ENCODE measurements around the gene WNT8B. TPM values are rescaled to one million over a fixed set of nuclear protein-coding genes. Genes with fewer than 3 reads are reported as not detected.

Gene WNT8B
- total RNA-seq, 1 experiment from 2014 or later: not detected

- no peak for TF ChIP-seq CTCF (IDR thresholded peaks at IDR 0.05; ENCODE audit: unreplicated experiment)
- H3K4me1 Mint-ChIP-seq (ENCODE audit: low read depth, unreplicated experiment): no peaks in the 10 kb centered on the region
- no peak overlapping the region for H3K4me3 Mint-ChIP-seq (ENCODE audit: low read depth, unreplicated experiment)
- H3K27ac Mint-ChIP-seq (ENCODE audit: unreplicated experiment): no peak overlapping the region
- intact Hi-C loops (cut with micrococcal nuclease; ENCODE audit: unreplicated experiment): no loop called here
- no peak for DNase-seq
- no peaks in the 10 kb centered on the region for H3K27me3 Mint-ChIP-seq (ENCODE audit: unreplicated experiment)
- no peaks in the 10 kb centered on the region for H3K36me3 Mint-ChIP-seq (ENCODE audit: insufficient read depth, unreplicated experiment)
- BruUV-seq (replicated peaks): no TSS peak
- CTCF ChIA-PET: no interaction called here
- H3K9me3 Mint-ChIP-seq (ENCODE audit: low read depth, unreplicated experiment): no peaks in the 10 kb centered on the region
Measured at GRCh38 chr10:100504096-100504495, 41.3 kb downstream of the WNT8B start.

- CTCF ChIA-PET: no interaction called here
- H3K4me3 Mint-ChIP-seq (ENCODE audit: low read depth, unreplicated experiment): no peak overlapping the region
- no peaks in the 10 kb centered on the region for H3K9me3 Mint-ChIP-seq (ENCODE audit: low read depth, unreplicated experiment)
- H3K27ac Mint-ChIP-seq (ENCODE audit: unreplicated experiment): no peak overlapping the region
- no peaks in the 10 kb centered on the region for H3K27me3 Mint-ChIP-seq (ENCODE audit: unreplicated experiment)
- intact Hi-C loops (cut with micrococcal nuclease; ENCODE audit: unreplicated experiment): no loop called here
- no peak for DNase-seq
- H3K4me1 Mint-ChIP-seq (ENCODE audit: low read depth, unreplicated experiment): no peaks in the 10 kb centered on the region
- no peaks in the 10 kb centered on the region for H3K36me3 Mint-ChIP-seq (ENCODE audit: insufficient read depth, unreplicated experiment)
- no TSS peak for BruUV-seq (replicated peaks)
- no peak for TF ChIP-seq CTCF (IDR thresholded peaks at IDR 0.05; ENCODE audit: unreplicated experiment)
Measured at GRCh38 chr10:100505164-100505563, 42.4 kb downstream of the WNT8B start.

- DNase-seq: no peak
- intact Hi-C loops (cut with micrococcal nuclease; ENCODE audit: unreplicated experiment): no loop called here
- TF ChIP-seq CTCF (IDR thresholded peaks at IDR 0.05; ENCODE audit: unreplicated experiment): no peak
- no TSS peak for BruUV-seq (replicated peaks)
- H3K36me3 Mint-ChIP-seq (ENCODE audit: insufficient read depth, unreplicated experiment): no peaks in the 10 kb centered on the region
- no peak overlapping the region for H3K4me3 Mint-ChIP-seq (ENCODE audit: low read depth, unreplicated experiment)
- H3K4me1 Mint-ChIP-seq (ENCODE audit: low read depth, unreplicated experiment): peaks cover 8% of the 10 kb centered on the region
- CTCF ChIA-PET: interaction anchor here (0.5 kb wide), 1 partner anchor 646 kb away, joined by 4 read pairs; no protein-coding TSS in a partner anchor
- no peak overlapping the region for H3K27ac Mint-ChIP-seq (ENCODE audit: unreplicated experiment)
- H3K9me3 Mint-ChIP-seq (ENCODE audit: low read depth, unreplicated experiment): no peaks in the 10 kb centered on the region
- H3K27me3 Mint-ChIP-seq (ENCODE audit: unreplicated experiment): no peaks in the 10 kb centered on the region
Measured at GRCh38 chr10:100506596-100507356, 44.0 kb downstream of the WNT8B start.

- no peak overlapping the region for H3K4me3 Mint-ChIP-seq (ENCODE audit: low read depth, unreplicated experiment)
- H3K9me3 Mint-ChIP-seq (ENCODE audit: low read depth, unreplicated experiment): no peaks in the 10 kb centered on the region
- no peak overlapping the region for H3K27ac Mint-ChIP-seq (ENCODE audit: unreplicated experiment)
- no peaks in the 10 kb centered on the region for H3K27me3 Mint-ChIP-seq (ENCODE audit: unreplicated experiment)
- peaks cover 8% of the 10 kb centered on the region for H3K4me1 Mint-ChIP-seq (ENCODE audit: low read depth, unreplicated experiment)
- DNase-seq: no peak
- no peaks in the 10 kb centered on the region for H3K36me3 Mint-ChIP-seq (ENCODE audit: insufficient read depth, unreplicated experiment)
- TF ChIP-seq CTCF (IDR thresholded peaks at IDR 0.05; ENCODE audit: unreplicated experiment): no peak
- BruUV-seq (replicated peaks): no TSS peak
- intact Hi-C loops (cut with micrococcal nuclease; ENCODE audit: unreplicated experiment): no loop called here
- CTCF ChIA-PET: interaction anchor here (0.5 kb wide), 1 partner anchor 647 kb away, joined by 4 read pairs; no protein-coding TSS in a partner anchor
Measured at GRCh38 chr10:100507357-100507732, 44.5 kb downstream of the WNT8B start.
